Skin epidermis (tissue), 12 donors: ENCODE measurements around the gene HBS1L.

ENCODE experiments used
- H3K27ac ChIP-seq, 21 experiments: fragments of 200-600 bp; sonication (generic) in 11 of 21; one replicate each; pipeline ENCODE4 v1.5.0; 2020; ENCODE audit warnings: mild to moderate bottlenecking in 3 of 21, inconsistent platforms in 2 of 21, moderate library complexity in 2 of 21
- H3K4me3 ChIP-seq, 7 experiments: fragments of 200-600 bp; sonication (generic) in 2 of 7; one replicate each; pipeline ENCODE4 v1.5.0; 2020; ENCODE audit warnings: inconsistent platforms in 2 of 7, mild to moderate bottlenecking in 2 of 7, moderate library complexity in 1 of 7

Gene HBS1L

DNA sequence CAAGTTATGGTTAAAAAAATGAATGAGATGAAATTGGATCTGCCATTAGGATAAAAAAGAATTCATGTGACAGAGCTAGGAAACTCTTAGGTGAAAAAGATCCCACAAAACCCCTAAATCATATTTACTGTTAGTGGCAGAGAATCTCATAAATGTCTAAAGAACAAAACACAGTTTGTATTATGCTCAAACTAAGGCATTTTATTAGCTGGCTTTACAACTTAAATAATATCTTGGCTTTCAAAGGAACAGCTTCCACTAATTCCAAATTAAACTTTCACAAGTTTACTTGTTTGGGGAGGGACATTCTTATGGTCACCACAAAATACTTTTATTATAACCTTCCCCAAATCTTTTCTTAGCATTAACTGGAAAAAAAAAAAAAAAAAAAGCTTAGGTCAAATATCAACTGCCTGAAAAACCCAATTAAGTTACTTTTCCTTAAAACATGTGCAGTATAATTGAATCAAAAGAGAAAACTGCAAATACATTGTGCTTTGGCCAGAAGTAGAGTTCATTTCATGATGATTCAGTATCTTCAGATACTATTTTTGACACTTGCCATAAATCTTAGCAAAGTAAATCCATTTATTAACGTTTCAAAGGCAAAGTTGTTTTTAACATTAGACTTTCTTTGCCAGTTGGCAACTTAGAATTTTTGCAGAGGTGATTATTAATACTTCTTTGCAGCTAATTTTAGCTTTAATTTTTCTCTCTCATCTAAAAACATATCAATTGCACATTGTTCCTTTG lies 90.0 kb downstream of the HBS1L start:
- Histone ChIP-seq H3K4me3 (no peak overlapping the region), H3K27ac (no peak overlapping the region)

DNA sequence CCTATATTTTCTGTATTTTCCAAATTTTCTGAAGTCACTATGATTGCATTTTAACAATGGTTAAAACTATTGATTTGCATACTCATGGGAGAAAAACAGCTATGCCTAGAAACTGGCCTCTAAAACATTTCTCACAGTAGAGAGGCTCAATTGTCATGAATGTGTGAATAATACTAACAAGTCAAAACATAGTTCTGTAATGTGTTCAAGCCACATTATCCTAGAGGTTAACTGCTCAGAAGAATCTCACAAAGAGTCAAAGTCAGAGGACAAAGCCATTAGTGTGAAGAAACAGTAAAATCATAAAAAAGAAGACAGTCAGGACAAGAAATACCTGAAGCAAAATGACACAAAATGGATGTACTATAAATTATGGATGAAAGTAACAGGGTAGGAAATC lies 92.2 kb downstream of the HBS1L start:
- H3K27ac ChIP-seq = no peak overlapping the region
- no peak overlapping the region for H3K4me3 ChIP-seq

DNA sequence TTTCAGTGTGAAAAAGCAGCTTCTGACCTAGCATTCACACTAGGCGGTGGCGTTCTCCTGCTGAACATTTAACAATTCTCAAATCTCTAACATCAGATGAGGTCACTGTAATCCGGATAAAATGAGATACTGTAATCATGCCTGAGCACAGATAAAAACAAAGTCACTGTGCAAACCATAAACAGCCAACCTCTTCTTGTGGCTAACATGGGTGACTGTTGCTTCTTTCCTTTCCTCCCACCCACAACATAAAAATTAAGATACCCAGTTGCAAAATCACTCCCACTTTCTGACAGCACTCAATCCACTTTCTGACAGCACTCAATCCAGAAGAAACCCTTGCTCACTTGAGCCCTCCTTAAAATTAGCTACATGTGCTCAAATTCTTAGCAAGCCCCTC lies 93.3 kb downstream of the HBS1L start:
- H3K27ac ChIP-seq = no peak overlapping the region
- no peak overlapping the region for H3K4me3 ChIP-seq

DNA sequence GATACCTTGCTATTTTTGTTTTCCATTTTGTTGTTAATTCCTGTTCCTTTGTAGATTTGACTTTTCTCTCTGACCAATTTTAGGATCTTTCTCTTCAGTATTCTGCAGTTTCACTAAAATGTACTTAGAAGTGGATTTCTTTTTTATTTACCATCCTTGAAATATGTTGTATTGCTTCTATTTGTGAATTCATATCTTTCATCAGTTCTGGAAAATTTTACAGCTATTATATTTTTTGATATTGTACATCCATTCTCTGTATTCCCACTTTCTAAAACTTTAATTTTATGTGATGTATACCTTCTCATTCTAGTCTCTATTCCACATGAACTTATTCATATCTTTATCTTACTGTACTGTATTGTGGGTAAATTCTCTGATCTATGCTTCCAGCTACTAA lies 95.0 kb downstream of the HBS1L start:
- Histone ChIP-seq H3K4me3 (no peak overlapping the region), H3K27ac (no peak overlapping the region)

DNA sequence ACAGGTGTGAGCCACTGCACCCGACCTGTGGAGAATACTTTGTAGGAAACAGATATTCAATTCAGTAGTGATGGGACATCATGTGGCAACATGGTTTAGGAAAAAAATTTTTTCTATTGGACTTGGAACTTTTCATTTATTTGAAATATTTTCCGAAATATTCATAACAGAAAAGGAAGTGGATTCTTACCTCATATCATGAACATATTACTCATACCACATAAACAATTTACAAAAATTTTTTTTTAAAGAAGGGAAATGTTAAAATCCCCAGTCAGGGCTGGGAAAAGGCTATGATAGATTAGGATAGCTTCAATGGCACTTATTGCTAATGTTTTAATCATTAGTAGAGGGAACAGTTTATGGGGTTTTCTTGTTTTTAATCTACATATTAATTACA lies 97.9 kb downstream of the HBS1L start:
- no peak overlapping the region for H3K4me3 ChIP-seq
- no peak overlapping the region for H3K27ac ChIP-seq

DNA sequence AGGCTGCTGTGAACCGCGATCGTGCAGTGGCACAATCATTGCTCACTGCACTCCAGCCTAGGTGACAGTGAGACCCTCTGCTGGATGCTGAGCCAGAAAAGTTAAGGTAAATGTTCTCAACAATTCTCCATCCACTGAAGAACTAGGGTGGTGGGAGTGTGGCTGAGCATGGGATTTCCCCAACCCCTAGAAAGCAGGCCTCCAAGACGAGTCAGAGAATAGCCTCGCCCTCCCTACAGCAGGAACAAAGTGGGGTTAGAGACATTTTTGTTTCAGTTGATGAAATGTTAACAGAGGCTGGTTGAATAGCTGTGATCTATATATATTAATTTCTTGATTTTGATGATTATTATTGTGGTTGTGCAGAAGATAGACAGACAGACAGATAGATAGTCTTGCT lies 98.6 kb downstream of the HBS1L start:
- no peak overlapping the region for H3K4me3 ChIP-seq
- H3K27ac ChIP-seq = no peak overlapping the region

DNA sequence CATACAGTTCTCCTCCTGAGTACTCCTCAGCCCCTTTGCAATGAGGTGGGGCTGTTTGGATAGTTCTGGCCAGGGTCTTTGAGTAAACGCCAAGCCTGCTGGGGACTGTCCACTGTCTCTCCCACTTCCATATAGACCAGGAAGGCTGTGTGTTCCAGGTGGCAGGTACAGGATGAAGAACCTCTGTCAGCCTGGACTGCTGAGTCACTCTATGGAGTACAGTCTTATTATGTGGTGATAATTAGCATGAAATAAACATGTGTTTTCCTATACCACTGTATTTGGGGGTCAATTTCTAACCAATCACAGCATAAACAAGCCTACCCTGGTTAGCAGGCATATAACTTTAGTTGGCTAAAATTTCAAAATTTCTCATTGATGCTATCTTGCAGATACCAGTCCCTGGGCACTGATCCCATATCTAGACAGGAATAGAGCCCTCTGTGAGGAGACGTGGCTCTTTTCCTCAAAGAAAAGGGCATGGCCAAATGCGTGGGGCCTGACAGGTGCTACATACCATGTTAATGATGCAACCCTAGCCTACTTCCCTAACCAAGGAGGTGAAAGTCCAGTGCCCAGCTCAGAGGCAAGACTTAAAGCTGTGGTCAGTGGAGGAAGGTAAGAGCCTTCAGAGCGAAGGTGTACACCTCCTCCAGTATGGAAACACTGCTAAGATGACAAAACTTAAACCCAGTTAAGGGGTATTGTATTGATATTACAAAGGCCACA lies 100.2 kb downstream of the HBS1L start:
- Histone ChIP-seq H3K4me3 (no peak overlapping the region), H3K27ac (no peak overlapping the region)

DNA sequence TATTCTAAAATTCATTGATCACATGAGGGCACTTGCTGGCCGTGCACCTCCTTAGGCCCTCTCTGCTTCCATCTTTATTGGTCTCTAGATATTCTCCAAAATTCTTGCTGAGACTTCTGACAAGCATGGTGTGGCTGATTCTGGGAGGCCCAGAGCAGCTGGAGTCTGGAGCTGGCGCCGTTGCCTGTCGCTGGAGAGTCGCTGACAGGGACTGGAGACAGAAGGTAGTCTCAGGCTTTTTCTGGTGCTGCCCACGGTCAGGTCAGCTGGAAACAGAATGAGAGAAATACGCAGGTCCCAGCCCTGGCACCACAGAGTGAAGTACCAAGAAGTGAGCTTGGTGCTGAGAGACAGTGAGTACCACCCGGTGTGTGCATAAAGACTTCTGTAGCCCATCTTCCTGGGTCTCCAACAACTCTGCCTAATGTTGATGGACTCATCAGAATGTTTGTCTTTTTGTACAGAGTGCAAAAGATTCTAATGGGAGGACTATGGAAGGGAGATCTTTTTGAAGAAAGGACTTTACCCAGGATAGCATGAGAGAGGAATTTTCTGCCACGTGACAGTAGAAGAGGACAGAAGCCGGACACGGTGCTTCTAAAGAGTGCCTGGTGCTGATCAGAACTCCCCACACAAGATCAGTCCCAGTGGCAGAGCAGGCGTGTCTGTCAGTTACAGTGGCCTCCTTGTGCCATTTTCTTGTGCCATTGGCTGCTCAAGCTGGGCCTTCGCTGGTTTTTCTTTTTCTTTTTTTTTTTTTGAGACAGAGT lies 102.9 kb downstream of the HBS1L start:
- H3K4me3 ChIP-seq = no peak overlapping the region
- no peak overlapping the region for H3K27ac ChIP-seq

DNA sequence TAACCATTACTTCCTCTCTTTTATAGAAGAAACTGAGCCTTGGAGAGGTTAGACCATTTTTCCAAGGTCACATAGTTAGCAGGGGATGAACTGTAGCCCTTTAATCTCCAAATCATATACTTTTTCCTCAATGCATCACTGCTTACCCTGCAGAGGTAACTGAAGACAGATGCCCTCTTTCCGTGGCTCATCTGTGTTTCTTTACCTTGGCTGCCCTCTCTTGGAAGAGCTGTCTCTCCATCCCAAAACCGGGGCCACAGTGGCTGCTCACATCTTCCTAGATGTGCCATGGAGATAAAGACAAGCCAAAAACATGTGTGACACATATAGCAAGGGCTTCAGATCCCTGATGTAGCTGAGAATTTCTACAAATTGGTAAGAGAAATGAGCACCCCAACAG lies 104.1 kb downstream of the HBS1L start:
- Histone ChIP-seq H3K27ac (no peak overlapping the region), H3K4me3 (no peak overlapping the region)

- H3K4me3 ChIP-seq = no peak within 1 kb of the TSS
- no peak within 1 kb of the TSS for H3K27ac ChIP-seq
Observed at GRCh38 chr6:134949927-134950326, 104.7 kb downstream of the HBS1L start, which contains the start of gene ALDH8A1. TSS of gene ALDH8A1 (minus strand) at chr6:134950101. CDS start at chr6:134950053, 48 bp downstream.

GRCh38 chr6:134948691-134949090 lies 105.9 kb downstream of the HBS1L start:
- Histone ChIP-seq H3K4me3 (no peak overlapping the region), H3K27ac (no peak overlapping the region)

GRCh38 chr6:134948142-134948541 lies 106.5 kb downstream of the HBS1L start:
- Histone ChIP-seq H3K27ac (no peak overlapping the region), H3K4me3 (no peak overlapping the region)

- no peak overlapping the region for H3K4me3 ChIP-seq
- no peak overlapping the region for H3K27ac ChIP-seq
Observed at GRCh38 chr6:134945045-134945444, 109.6 kb downstream of the HBS1L start.

DNA sequence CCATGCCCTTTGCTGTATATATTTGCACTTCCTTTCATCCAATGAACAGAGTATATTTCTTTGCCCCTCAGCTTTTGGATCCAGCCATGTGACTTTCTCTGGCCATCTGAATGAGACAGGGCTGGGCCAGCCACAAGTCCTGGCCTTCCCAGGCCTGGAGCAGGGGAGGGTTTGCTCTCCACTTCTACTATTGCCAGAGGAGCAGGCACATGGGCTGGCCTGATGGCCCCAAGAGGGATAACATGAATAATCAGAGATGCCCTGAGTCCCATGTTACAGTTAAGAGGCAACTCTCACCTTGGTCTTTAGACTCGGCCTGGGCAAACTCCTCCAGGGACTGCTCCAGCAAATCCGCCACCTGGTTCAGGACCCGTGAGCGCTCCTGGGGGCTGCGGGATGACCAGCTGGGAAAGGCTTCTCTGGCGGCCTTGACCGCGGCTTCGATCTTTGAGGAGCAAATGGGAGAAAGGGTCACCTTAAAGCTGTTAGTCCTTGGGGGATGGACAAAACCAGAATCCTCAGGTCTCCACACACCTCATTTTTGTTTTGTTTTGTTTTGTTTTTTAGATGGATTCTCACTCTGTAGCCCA lies 111.0 kb downstream of the HBS1L start:
- Histone ChIP-seq H3K4me3 (no peak overlapping the region), H3K27ac (no peak overlapping the region)

- Histone ChIP-seq H3K27ac (no peak overlapping the region), H3K4me3 (no peak overlapping the region)
Observed at GRCh38 chr6:134938896-134939295, 115.7 kb downstream of the HBS1L start.

- Histone ChIP-seq H3K4me3 (no peak overlapping the region), H3K27ac (peak overlapping the region in 1 of 21 experiments; percentile 4)
Observed at GRCh38 chr6:134937426-134937825, 117.2 kb downstream of the HBS1L start.

DNA sequence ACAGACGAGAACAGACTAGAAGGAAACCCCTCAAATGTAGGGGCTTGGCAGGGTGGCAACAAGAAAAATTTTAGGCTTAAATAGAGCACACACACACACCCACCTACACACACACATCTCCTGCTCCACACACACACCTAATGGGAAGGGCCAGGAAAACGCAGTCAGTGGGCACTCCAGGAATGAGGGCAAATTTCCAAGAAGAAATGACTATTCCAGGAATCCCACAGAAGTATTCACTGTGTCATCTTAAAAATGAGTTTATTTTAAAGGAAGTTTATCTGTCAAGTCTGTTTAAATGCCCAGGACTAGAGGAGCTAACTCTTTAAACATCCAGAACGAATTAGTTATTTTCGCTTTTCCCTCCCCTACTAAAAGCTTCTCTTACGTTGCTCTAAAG lies 117.7 kb downstream of the HBS1L start:
- H3K4me3 ChIP-seq = no peak overlapping the region
- peak overlapping the region in 1 of 21 experiments; percentile 4 for H3K27ac ChIP-seq

GRCh38 chr6:134936476-134936875 lies 118.1 kb downstream of the HBS1L start:
- Histone ChIP-seq H3K4me3 (no peak overlapping the region), H3K27ac (no peak overlapping the region)

DNA sequence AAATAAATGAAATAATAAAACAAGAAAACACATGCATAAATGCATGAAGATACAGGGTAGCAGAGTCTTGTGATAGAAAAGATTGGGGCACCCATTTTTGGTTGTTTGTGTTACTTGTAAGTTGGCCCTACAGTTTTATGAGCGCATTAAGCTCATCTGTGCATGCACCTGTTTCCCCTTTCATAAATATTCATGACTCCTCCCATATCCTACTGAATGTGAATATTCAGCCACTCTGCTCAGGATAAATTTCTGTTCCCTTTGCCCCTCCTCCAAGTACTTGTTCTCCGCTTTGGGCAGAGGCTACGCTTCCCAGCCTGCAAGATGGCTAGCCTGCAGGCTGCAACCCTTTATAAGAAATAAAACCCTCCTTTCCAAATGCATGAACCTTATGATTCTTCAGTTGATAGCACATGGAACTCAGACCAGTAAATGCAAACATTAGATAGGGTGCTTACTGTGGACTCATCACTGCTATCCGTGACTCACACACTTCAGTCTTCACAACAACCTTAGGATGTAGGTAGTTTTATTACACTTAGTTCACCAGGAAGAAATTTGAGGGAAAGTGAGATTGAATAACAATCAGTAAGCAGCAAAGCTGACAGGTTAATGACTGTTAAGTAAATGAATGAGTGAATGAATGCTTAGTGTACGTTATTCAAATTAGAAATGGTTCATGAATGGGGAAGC lies 119.7 kb downstream of the HBS1L start:
- H3K4me3 ChIP-seq = no peak overlapping the region
- no peak overlapping the region for H3K27ac ChIP-seq
